ENCODE data around the gene LAIR1. TPM values are rescaled to one million over a fixed set of nuclear protein-coding genes. Genes with fewer than 3 reads are reported as not detected.

Gene LAIR1
- total RNA-seq, 1 experiment from 2014 or later, result 0.37 TPM

- peaks cover 19% of the 10 kb centered on the region for H3K9me3 Mint-ChIP-seq
- H3K4me3 Mint-ChIP-seq, result no peak overlapping the region
- ChIA-PET POLR2A (no interaction called here), CTCF (no interaction called here)
- H3K27me3 Mint-ChIP-seq (ENCODE audit: low read depth), result peaks cover 67% of the 10 kb centered on the region
- TF ChIP-seq TCF7 (CRISPR knock-in tag; IDR thresholded peaks at IDR 0.05; ENCODE audit: low read depth), result no peak
- no peak for TF ChIP-seq FOXJ3 (CRISPR knock-in tag; IDR thresholded peaks at IDR 0.05; ENCODE audit: borderline replicate concordance)
- TF ChIP-seq ZNF423 (CRISPR knock-in tag; IDR thresholded peaks at IDR 0.05), result no peak
- TF ChIP-seq ATF2 (CRISPR knock-in tag; IDR thresholded peaks at IDR 0.05; ENCODE audit: borderline replicate concordance, low read depth), result no peak
- no peak for TF ChIP-seq ZNF281 (CRISPR knock-in tag; IDR thresholded peaks at IDR 0.05)
- no peak for TF ChIP-seq JAZF1 (CRISPR knock-in tag; IDR thresholded peaks at IDR 0.05)
- no peak for TF ChIP-seq ZNF396 (CRISPR knock-in tag; IDR thresholded peaks at IDR 0.05; ENCODE audit: borderline replicate concordance)
- no peak for TF ChIP-seq GTF2I (CRISPR knock-in tag; conservative IDR thresholded peaks at IDR 0.05)
- TF ChIP-seq ZNF416 (CRISPR knock-in tag; IDR thresholded peaks at IDR 0.05), result no peak
- TF ChIP-seq NFATC4 (CRISPR knock-in tag; IDR thresholded peaks at IDR 0.05), result no peak
- no peak for TF ChIP-seq FOXP4 (CRISPR knock-in tag; IDR thresholded peaks at IDR 0.05)
- TF ChIP-seq E2F5 (CRISPR knock-in tag; IDR thresholded peaks at IDR 0.05), result no peak
- TF ChIP-seq MLX (CRISPR knock-in tag; IDR thresholded peaks at IDR 0.05), result no peak
- TF ChIP-seq ERG (CRISPR knock-in tag; IDR thresholded peaks at IDR 0.05), result no peak
- no peak for TF ChIP-seq ZNF219 (CRISPR knock-in tag; IDR thresholded peaks at IDR 0.05; ENCODE audit: borderline replicate concordance)
- TF ChIP-seq TEAD4 (CRISPR knock-in tag; IDR thresholded peaks at IDR 0.05), result no peak
- no peak for TF ChIP-seq ETV6 (CRISPR knock-in tag; IDR thresholded peaks at IDR 0.05)
- no peak overlapping the region for H3K27ac Mint-ChIP-seq
- ATAC-seq (no peak), DNase-seq (ENCODE audit: low spot score) (no peak)
- peaks cover 9% of the 10 kb centered on the region; the same call in 1 of the 2 replicates for H3K36me3 Mint-ChIP-seq
- H3K4me1 Mint-ChIP-seq, result peaks cover 26% of the 10 kb centered on the region
Measured at GRCh38 chr19:54414156-54414555, 49.4 kb upstream of the LAIR1 start.

- ChIA-PET POLR2A (interaction anchor here (0.6 kb wide), 1 partner anchor 15 kb away, joined by 3 read pairs; no protein-coding TSS in a partner anchor), CTCF (no interaction called here)
- DNase-seq (ENCODE audit: low spot score), result no peak
- no peak for ATAC-seq
- Mint-ChIP-seq H3K4me3 (no peak overlapping the region), H3K27me3 (ENCODE audit: low read depth) (peaks cover 76% of the 10 kb centered on the region), H3K36me3 (peaks cover 11% of the 10 kb centered on the region), H3K9me3 (peaks cover 23% of the 10 kb centered on the region), H3K27ac (no peak overlapping the region), H3K4me1 (peaks cover 20% of the 10 kb centered on the region)
- TF ChIP-seq ELF4 (CRISPR knock-in tag; IDR thresholded peaks at IDR 0.05; ENCODE audit: low read depth), result no peak
- no peak for TF ChIP-seq USF2 (CRISPR knock-in tag; IDR thresholded peaks at IDR 0.05)
- TF ChIP-seq SMAD4 (CRISPR knock-in tag; IDR thresholded peaks at IDR 0.05), result no peak
- no peak for TF ChIP-seq ERG (CRISPR knock-in tag; IDR thresholded peaks at IDR 0.05)
- peak; percentile 14; the same call in 1 of the 2 replicates for TF ChIP-seq GABPB1 (CRISPR knock-in tag; IDR thresholded peaks at IDR 0.05)
Measured at GRCh38 chr19:54412877-54413276, 48.1 kb upstream of the LAIR1 start.
